HG03196 (cell line): ENCODE data around the gene ROBO1.

Experiments used
- ATAC-seq: cut with Tn5 transposase; IDR thresholded peaks from one replicate; pipeline ENCODE4 v1.9.1; 2021; ENCODE audit not compliant: unreplicated experiment

ROBO1 gene

DNA sequence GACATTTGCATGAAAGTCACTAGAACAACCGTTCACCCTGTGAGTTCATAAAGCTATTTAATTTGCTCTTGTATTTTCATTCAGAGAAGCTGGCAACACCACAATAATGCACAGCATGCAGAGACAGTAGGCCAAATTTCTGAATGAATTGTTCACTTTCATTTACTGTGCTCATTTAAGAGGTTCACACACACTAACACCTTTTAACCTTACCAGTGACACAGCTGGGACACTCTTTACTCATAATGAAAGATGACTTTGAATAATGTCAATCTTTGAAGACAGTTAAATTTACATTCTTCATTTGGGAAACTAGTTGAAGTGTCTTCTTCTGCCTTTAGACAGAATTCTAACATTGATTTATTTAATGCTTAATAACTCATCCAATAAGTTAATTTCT is 95.7 kb downstream of the ROBO1 start:
- ATAC-seq = no peak

DNA sequence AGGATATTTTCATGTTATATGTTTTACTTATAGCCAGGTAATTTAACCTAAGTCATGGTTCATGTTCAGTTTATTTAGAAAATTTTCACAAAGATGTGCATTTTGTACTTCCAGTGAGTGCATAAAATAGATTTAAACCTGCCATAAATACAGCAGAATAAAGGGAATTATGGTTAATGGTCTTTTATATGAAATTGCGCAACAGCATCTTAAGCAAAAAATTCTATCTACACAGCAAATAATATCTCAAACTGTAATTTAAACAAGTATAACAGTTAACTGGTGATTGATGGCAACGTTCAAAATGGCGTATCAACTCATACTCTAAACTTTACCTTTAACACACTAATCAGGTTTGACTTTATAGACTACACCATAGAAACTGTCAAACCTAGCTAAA is 97.6 kb downstream of the ROBO1 start:
- no peak for ATAC-seq

DNA sequence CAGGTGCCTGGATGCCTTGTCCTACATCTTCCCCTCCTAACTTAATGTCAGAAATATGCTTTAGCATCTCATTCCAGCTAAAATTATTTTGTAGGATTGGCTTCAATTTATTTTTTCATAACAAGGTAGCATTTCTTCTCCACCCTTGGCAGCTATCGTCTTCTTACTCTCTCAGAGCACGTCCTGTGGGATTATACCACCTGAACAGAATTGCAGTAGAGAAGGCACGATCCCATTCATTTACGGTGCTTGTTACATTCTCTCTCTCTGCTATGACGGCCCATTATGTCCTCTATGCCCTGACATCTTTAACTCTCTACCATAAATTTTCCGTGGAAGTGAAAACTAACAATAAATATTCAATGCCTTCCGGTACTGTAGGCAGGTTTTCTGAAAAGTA is 103.3 kb downstream of the ROBO1 start:
- ATAC-seq = no peak

DNA sequence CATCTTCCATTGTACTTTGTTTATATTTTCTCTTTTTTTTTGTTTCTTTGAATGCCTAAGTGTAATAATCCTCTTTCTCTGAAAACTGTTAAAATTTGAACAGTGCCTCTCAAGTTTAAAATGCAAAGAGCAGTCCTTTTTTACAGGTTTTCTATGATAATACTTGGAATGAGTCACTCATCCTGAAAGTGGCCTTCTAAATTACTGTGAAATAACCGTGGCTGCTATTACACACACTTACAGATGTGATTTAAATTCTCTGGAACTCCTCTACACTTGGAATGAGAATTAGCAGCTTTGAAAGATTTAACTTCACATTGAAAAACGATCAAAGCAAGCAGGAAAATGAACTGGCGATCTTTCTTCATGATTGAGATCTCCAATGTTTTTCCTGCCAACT is 105.9 kb downstream of the ROBO1 start:
- no peak for ATAC-seq

DNA sequence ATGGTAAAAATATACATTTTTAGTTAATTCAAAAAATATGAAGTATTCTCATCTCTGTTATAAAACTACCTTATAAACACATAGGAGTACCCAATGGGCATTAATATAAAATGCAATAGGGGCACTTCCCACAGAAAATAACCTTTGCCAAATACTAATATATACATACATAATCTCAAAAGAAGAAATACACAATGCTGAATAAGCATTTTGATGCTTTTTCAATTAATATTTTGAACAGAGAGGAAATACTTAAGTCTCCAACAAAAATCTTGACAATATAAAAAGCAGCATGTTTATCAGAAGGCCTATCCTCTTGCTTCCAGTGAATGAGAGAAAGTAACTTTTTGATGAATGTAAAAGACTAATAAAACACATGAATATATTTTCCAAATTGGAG is 110.7 kb downstream of the ROBO1 start:
- ATAC-seq = no peak

DNA sequence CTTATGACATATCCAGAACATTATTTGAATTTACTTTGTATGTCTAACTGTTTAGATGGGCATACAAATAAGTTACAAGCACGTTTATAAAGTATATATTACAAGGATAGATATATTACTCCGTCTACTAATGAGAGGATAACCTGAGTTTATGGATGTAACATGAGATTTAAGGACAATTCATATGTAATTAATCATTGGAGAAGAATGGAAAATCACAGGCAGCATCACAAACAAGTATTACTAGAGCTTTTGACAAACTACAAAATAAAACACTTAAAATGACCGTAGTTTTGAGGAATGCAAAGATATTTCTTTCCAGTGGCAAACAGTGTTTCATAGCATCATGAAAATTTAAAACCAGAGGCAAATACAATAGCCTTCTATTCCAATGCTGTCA is 113.8 kb downstream of the ROBO1 start:
- ATAC-seq = no peak

DNA sequence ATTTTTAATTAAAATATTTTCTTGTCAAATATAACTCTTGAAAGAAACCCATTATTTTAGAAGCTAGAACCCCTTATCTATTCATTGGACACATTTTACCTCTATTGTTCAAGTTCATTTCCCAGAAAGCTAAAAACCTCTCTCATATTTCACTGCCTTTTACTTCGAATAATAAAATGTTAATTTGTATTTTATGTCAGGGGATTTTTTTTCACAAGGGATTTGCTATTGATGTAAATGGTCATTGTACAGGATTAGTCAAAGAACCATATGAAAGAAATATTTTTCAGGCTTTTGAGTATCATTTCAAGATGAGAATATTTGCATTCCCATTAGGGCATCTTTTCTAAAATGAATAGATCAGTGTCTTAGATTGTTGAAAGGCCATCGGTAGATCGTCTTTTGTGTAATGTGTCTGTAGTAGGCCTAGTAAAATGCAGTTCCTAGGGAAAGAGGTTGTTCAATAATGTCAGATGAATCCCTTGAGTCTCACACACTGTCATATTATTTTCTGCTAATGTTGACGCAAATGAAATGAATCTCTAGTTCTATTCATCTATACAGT is 114.5 kb downstream of the ROBO1 start:
- ATAC-seq = no peak

DNA sequence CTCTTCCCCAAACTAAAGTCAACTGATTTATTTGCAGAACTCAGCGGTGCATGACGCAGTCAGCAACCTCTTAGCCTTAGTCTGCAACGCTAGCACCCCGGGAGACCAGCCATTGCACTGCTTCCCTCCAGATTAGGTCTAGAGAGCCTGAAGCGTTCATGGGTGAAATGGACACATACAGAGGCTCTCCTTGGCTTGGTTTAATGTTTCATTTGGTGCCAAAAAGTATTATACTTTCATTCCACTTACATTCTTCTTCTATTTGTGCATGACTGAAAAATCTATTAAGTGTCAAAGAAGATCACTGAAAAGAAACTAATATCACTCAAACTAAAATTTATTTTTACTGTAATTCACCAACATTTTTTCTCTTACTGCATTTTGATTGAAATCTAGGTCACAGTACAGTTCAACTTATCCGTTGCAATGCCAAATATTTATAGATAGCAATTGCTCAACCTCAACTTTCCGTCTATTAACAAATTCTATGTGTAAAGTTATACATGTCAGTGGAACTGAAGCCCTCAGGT is 116.2 kb downstream of the ROBO1 start:
- no peak for ATAC-seq

DNA sequence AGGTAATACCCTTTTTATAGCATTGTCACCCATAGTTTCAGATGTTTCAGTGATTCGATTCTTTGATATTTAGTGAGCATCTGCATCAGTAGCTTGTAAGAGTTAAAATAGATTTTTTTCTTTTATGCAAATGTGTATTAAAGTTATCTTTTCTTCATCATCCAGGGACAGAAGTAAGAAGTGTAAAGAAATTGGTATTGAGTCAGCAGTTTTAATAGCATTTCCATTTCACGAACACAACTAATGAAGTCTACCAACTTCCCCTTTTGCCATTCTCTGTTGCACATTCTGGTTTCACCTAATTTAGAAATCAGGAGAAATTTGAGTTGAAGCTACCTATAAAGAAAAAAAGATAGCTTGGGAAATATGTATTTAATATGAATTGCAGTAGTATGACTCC is 127.9 kb downstream of the ROBO1 start:
- ATAC-seq = no peak

DNA sequence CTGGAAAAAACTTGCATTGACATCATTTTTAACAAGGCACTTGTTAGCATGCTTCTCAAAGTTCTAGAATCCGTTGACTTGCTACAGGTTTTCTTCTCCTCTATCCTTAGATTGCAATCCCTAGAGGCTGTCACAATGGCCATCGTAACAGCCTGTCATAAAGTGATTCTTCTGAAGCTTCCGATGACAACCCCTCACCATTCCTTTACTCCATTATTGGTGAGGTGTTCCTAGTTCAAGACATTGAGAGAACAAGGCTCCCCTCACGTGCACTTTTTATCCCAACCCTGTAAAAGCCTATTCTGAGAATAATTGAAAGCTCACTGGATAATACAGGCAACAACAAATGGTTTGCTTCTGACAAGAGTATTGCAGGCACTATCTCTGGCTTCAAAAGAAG is 131.4 kb downstream of the ROBO1 start:
- ATAC-seq = no peak

DNA sequence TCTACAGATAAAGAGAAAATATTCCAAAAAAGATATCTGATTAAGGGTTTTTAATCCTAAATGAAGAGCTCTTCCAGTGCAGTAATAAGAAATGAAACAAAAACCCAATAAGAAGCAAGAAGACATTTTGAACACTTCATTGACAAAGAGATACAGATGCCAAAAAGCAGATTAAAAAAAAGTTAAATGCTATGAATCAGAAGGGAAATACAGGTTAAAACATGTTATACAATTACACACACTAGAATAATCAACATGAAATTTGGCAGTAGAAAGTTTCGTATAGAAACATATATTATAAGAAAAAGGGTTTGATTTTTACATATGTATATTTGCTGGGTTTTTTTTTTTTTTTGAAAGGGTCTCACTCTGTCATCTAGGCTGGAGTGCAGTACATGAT is 135.0 kb downstream of the ROBO1 start:
- ATAC-seq = no peak

DNA sequence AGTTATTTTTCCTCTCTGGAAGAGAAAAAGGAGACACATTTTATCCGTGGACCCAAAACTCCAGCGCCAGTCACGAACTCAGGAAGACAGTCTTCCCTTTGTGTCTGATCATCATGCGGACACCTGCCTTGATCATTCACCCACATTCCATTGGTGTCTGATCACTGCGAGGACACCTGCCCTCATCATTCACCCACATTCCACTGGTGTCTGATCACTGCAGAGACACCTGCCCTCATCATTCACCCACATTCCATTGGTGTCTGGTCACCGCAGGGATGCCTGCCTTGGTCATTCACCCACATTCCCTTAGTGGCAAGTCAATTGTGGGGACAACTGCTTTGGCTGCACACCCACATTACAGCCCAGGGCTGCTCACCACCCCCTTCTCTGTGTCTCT is 148.9 kb downstream of the ROBO1 start:
- no peak for ATAC-seq

DNA sequence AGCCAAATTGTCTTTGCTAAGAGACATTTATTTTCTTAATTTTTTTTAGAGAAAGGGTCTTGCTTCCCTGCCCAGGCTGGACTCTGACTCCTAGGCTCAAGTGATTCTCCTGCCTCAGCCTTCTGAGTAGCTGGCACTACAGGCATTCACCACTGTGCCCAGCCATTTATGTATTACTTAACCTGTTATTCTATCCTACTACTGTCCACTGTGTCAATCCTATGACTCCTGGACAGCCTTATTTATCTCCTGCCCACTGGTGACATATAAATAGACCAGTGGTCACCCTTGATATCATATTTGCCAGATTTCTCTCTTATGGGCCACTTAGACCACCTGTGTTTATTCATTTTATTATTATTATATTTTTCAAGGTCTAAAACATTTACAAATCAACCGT is 161.4 kb downstream of the ROBO1 start:
- no peak for ATAC-seq

DNA sequence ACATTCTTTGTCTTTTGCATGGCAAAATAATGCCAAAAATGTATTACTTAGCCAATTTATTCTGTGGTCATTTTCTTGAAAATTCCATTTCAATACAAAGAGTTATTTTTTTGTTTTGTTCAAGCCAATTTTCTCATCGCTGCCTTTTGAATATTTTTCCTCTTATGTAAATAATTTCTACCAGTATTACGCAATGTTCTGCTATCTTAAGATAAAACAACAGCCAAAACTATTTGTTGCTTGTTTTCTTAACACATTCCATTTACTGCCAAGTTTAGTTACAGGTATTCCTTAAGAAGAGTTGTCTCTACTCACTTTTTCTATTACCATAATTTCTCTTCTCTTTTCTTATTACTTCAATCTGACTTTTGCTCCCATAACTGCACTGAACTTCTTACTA is 163.1 kb downstream of the ROBO1 start:
- ATAC-seq = no peak

DNA sequence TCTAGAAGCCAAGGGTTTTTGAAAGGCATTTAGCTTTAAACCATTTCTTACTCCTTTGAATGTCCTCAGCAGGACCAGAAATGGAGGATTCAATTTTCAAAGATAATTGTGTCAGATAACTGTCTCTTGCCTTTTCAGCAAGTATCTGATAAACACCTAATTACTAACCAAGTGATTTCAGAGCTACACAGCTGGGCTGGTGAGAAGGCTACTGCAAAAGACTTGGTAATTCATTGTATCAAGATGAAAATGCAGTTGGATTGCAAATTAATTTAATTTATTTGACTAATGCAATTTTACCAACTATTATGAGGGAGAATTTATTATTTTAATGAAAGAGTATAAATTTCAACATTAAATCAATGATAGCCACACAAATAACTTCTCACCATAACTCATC is 165.4 kb downstream of the ROBO1 start:
- ATAC-seq = no peak

DNA sequence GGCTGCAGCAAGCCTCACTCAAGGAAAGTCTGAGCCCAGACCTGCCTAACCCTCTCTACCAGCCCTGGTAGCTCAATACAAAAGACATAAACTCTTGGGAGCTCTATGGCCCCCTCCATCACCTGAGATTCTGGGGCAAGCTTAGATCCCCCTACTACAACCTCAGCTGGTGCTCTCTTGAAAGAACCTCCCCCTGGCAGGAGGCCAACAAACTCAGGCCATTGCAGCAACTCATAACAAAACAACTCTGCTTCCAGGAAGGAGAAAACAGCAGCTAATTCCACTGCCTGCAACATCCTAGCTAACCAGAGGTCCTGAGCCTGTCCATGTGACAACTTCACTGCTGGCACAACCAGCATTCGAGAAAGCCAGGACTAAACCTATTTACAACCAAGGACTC is 169.2 kb downstream of the ROBO1 start:
- no peak for ATAC-seq

DNA sequence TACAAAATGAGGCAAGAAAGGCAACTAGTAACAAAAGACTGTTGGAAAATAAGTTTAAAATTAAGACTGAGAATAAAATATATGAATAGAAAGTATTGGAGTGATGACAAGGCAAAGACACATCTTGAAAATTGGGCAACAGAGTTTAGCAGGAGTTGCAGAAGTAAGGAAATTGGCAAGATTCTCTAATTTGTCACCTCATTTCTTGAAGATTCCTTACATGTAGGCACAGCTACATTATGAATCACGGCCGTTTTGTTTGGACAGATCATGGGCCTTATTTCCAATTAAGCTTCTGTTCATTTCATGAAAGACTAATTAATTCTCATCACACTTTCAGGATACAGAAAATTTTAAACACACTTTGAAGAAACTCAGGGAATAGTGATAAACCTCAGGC is 170.1 kb downstream of the ROBO1 start:
- no peak for ATAC-seq

DNA sequence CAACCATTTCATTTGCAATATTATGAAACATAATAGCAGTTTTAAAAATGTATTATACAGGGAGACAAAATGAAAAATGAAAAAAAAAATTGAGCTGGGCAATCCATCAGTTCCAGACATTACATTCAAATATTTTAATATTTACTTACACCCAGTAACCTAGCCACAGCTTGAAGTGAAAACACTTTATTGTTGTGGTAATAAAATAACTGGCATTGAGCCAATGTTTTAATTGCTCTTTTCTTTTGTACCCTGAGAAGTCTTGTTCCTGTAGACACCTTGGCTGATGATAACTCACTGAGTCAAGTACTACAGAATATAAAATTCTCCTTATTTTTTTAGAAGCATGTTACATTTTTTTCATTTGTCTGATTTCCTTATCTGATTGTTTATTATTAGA is 180.6 kb downstream of the ROBO1 start:
- no peak for ATAC-seq

DNA sequence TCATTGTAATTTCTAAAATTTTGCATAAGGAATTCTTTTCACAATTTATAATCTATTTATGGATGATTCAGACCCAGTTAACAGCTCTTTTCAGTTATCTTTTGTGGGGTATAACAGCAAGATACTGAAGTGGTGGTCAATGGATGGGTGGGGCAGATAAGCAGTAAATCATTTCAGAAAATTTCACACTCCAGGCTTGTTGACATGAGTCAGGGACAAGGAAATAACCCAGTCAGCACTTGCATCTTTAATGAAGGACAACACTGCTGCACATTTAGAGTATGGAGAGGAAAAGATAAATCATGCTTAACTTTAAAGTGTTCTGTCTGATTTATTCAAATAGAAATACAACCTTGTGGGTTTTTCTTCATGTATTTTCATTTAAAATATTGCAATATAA is 181.6 kb downstream of the ROBO1 start:
- ATAC-seq = no peak

DNA sequence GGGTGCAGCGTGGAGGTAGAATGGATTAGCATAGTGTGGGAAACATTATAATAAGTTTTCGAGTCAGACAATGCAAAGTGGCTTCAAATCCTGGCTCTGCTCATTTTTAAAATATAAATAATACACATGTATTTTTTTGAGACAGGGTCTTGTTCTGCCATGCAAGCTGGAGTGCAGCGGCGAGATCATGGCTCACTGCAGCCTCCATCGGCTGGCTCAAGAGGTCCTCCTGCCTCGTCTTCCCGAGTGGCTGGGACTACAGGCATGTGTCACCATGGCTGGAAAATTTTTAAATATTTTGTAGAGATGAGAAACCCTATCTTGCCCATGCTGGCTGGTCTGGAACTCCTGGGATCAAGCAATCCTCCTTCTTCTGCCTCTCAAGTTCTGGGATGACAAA is 194.9 kb downstream of the ROBO1 start:
- no peak for ATAC-seq

DNA sequence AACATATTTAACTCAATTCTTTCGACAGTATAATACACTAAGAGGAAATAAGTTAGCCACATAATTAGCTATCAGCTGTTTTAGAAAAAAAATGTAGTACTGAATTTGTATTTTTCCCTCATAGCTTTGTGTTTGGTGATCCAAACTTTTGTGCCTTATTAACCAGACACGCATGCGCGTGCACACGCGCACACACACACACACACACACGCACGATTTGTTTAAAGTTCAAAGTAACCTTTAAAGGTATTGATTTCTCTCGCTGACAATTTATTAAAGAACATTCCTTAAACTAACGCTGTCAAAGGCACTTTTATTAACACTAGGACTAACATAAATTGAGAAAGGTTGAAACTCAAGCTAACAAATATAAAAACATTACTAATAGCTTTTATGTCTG is 198.9 kb downstream of the ROBO1 start:
- ATAC-seq = no peak

DNA sequence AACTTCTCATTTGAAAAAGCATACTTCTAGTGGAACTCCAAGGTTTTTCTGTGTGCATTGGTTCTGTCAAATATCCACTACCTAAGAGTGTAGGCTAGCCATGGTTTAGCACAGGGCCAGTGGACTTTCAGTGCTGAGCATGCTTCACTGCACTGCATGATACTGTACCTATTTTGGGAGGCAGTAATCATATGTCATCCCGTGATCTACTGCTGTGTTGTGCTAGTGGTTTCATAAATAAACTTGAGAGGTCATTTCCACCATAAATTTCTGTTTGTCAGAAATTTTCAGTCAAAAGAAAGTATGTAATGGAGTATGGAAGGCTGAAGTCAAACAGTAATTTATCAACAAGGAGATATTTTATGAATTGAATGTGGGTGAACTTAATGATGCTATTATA is 203.6 kb downstream of the ROBO1 start:
- no peak for ATAC-seq

DNA sequence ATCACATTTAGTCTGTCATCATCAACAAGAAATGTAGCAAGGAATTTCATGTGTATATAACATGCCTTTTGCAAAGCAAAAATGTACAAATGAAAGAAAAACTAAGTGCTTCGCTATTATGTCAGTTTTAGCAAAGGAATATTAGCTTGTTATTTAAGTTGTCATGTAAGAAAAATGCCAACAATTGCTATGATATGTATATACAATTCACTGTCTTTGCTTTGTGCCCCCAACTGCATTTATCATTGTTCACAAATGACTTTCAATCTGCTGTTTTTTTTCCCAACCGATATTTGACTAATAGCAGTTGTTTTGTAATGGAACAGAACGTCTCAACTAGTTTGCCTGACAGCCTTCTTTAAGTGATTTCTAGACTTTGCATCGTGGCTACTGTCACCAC is 207.1 kb downstream of the ROBO1 start:
- ATAC-seq = no peak

DNA sequence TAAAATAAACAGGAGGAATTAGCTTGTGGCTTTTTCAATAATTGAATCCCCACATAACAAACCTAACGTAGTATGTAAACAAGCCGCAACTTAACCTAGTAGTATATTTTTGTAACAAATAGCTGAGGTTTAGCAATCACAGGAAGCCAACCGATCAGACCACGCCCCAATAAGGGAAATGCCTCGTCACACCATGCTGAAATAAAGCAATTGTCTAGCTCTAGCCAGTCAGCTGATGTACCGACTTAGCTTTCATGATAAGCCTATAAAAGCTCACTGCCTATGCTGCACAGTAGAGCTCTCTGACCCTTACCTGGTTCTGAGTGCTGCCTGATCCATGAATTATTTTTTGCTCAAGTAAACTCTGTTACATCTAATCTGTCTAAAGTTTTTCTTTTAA is 208.9 kb downstream of the ROBO1 start:
- no peak for ATAC-seq
